ENCODE results near the gene SRRM3.

The SRRM3 gene

GRCh38 chr7:76232698-76233097 is 31.0 kb downstream of the SRRM3 start:
- no peaks in the 10 kb centered on the region for H3K9me3 ChIP-seq (ENCODE audit: control insufficient read depth, insufficient read depth, low read length)
- no peaks in the 10 kb centered on the region for H3K9me2 ChIP-seq (replicated peaks; ENCODE audit: control insufficient read depth, low read length)
- H3F3A ChIP-seq (ENCODE audit: control insufficient read depth, insufficient read depth) = no peaks in the 10 kb centered on the region
- H3K4me2 ChIP-seq (ENCODE audit: low read length) = no peak overlapping the region
- H3K27ac ChIP-seq (ENCODE audit: low read depth, low read length) = no peak overlapping the region
- 0 out of 2 replicates have a peak, but pooled peaks cover 3% of the 10 kb centered on the region for H3K27me3 ChIP-seq (ENCODE audit: control insufficient read depth, low read length)
- no peaks in the 10 kb centered on the region for H3K36me3 ChIP-seq (ENCODE audit: control insufficient read depth, low read length)
- no peaks in the 10 kb centered on the region for H3K79me2 ChIP-seq (ENCODE audit: control insufficient read depth, low read length)
- H4K20me1 ChIP-seq (ENCODE audit: control insufficient read depth, insufficient read depth, low read depth, low read length) = no peaks in the 10 kb centered on the region
- TF ChIP-seq, protein P1, sequence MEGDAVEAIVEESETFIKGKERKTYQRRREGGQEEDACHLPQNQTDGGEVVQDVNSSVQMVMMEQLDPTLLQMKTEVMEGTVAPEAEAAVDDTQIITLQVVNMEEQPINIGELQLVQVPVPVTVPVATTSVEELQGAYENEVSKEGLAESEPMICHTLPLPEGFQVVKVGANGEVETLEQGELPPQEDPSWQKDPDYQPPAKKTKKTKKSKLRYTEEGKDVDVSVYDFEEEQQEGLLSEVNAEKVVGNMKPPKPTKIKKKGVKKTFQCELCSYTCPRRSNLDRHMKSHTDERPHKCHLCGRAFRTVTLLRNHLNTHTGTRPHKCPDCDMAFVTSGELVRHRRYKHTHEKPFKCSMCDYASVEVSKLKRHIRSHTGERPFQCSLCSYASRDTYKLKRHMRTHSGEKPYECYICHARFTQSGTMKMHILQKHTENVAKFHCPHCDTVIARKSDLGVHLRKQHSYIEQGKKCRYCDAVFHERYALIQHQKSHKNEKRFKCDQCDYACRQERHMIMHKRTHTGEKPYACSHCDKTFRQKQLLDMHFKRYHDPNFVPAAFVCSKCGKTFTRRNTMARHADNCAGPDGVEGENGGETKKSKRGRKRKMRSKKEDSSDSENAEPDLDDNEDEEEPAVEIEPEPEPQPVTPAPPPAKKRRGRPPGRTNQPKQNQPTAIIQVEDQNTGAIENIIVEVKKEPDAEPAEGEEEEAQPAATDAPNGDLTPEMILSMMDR (IDR thresholded peaks at IDR 0.05; ENCODE audit: low read depth, low read length, poor library complexity, severe bottlenecking) = no peak
- no peak for TF ChIP-seq EZH2phosphoT487 (IDR thresholded peaks at IDR 0.05; ENCODE audit: borderline replicate concordance, low read length)
- no peaks in the 10 kb centered on the region for H3K4me1 ChIP-seq (ENCODE audit: control insufficient read depth, low read length)
- no peak overlapping the region for H3K4me3 ChIP-seq (ENCODE audit: low read length)

- Histone ChIP-seq H3K36me3 (ENCODE audit: control insufficient read depth, low read length) (no peaks in the 10 kb centered on the region), H3F3A (ENCODE audit: control insufficient read depth, insufficient read depth) (no peaks in the 10 kb centered on the region), H3K4me2 (ENCODE audit: low read length) (no peak overlapping the region), H4K20me1 (ENCODE audit: control insufficient read depth, insufficient read depth, low read depth, low read length) (no peaks in the 10 kb centered on the region), H3K27me3 (ENCODE audit: control insufficient read depth, low read length) (0 out of 2 replicates have a peak, but pooled peaks cover 6% of the 10 kb centered on the region), H3K9me3 (ENCODE audit: control insufficient read depth, insufficient read depth, low read length) (no peaks in the 10 kb centered on the region), H3K79me2 (ENCODE audit: control insufficient read depth, low read length) (no peaks in the 10 kb centered on the region), H3K4me3 (ENCODE audit: low read length) (no peak overlapping the region), H3K9me2 (replicated peaks; ENCODE audit: control insufficient read depth, low read length) (no peaks in the 10 kb centered on the region), H3K4me1 (ENCODE audit: control insufficient read depth, low read length) (no peaks in the 10 kb centered on the region), H3K27ac (ENCODE audit: low read depth, low read length) (no peak overlapping the region)
- TF ChIP-seq, protein P1 (IDR thresholded peaks at IDR 0.05; ENCODE audit: low read depth, low read length, poor library complexity, severe bottlenecking) = no peak
- no peak for TF ChIP-seq EZH2phosphoT487 (IDR thresholded peaks at IDR 0.05; ENCODE audit: borderline replicate concordance, low read length)
Measured at GRCh38 chr7:76233538-76234281, 32.0 kb downstream of the SRRM3 start.

DNA sequence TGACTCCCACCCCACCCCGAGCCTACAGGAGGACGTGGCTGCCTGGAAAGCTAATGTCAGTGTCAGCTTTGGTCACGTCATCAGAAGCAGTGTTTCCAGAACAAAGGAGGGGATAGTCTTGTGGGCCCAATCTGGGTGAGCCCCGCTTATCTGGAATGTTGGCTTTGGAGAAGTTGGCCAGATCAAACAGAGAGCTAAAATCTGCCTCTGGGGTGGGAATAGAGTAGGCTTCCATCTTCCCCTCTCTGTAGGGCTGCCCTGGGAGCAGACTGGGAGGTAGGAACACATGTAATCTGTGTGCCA is 32.5 kb downstream of the SRRM3 start:
- 0 out of 2 replicates have a peak, but pooled peaks cover 7% of the 10 kb centered on the region for H3K27me3 ChIP-seq (ENCODE audit: control insufficient read depth, low read length)
- H4K20me1 ChIP-seq (ENCODE audit: control insufficient read depth, insufficient read depth, low read depth, low read length) = no peaks in the 10 kb centered on the region
- H3K4me1 ChIP-seq (ENCODE audit: control insufficient read depth, low read length) = no peaks in the 10 kb centered on the region
- no peaks in the 10 kb centered on the region for H3K9me3 ChIP-seq (ENCODE audit: control insufficient read depth, insufficient read depth, low read length)
- TF ChIP-seq, protein P1 (IDR thresholded peaks at IDR 0.05; ENCODE audit: low read depth, low read length, poor library complexity, severe bottlenecking) = no peak
- TF ChIP-seq EZH2phosphoT487 (IDR thresholded peaks at IDR 0.05; ENCODE audit: borderline replicate concordance, low read length) = no peak
- H3K36me3 ChIP-seq (ENCODE audit: control insufficient read depth, low read length) = no peaks in the 10 kb centered on the region
- no peaks in the 10 kb centered on the region for H3K9me2 ChIP-seq (replicated peaks; ENCODE audit: control insufficient read depth, low read length)
- H3K4me3 ChIP-seq (ENCODE audit: low read length) = no peak overlapping the region
- H3K27ac ChIP-seq (ENCODE audit: low read depth, low read length) = no peak overlapping the region
- no peaks in the 10 kb centered on the region for H3K79me2 ChIP-seq (ENCODE audit: control insufficient read depth, low read length)
- H3K4me2 ChIP-seq (ENCODE audit: low read length) = no peak overlapping the region
- H3F3A ChIP-seq (ENCODE audit: control insufficient read depth, insufficient read depth) = no peaks in the 10 kb centered on the region
